GM18505 (cell line): ENCODE results near the gene ALKBH1.
A peak's percentile ranks its signal among the peaks of the same experiment; 100 is the strongest.
"Not testable (repeated sequence)": the region's sequence is repeated elsewhere in the genome, so short reads cannot be mapped to it uniquely, and the experiment has no call there.

Experiments
- ATAC-seq: cut with Tn5 transposase; IDR thresholded peaks from one replicate; pipeline ENCODE4 v1.9.1; 2021; ENCODE audit not compliant: unreplicated experiment
- POLR2A ChIP-seq: IDR thresholded peaks from 4 replicates; pipeline ENCODE4 v1.6.1; 2011; ENCODE audit warnings: borderline replicate concordance; ENCODE audit not compliant: insufficient read depth, insufficient read length; ENCODE audit errors: extremely low read depth

The ALKBH1 gene

GRCh38 chr14:77710364-77710763, 2.5 kb upstream of the ALKBH1 start:
- TF ChIP-seq POLR2A, result no peak
- no peak for ATAC-seq

DNA sequence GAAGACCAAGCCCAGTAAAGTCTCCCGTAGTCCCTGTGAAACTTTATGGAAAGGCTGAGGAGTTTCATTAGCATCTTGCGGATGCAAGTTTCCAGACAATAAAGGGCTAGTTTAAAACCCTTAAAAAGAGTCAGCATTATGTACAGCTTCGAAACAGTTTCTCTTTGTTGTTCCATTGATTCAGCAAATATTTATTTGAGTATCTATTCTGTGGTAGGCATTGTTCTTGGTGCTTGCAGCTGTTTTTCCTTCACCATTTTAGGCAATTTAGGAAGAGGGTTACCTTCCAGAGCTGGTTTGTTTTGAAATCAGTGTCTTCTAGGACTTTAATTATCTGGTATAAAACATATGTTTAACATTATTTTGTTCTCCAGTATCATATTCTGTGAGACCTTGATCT, 1.6 kb upstream of the ALKBH1 start:
- no peak for ATAC-seq
- no peak for TF ChIP-seq POLR2A

GRCh38 chr14:77708749-77709148, 926 bp upstream of the ALKBH1 start:
- no peak for TF ChIP-seq POLR2A
- ATAC-seq, result no peak

DNA sequence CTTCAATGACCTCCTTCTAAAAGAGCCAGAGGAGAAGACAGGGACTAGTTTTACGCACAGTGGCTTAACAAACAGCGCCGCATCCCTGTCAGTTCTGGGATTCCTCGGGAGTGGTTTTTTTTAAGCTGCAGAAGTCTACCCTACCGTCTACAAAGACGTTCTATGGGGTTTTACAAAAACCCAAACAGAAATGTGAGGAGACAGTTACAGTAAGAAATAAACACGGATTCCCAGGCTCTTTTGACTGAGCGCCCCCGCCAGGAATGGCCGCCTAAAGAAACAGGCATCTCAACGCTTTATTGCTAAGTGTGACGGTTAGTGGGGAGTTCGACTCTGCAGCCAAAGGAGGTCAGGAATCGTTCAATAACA, 484 bp downstream of the ALKBH1 start:
- TF ChIP-seq POLR2A, result no peak
- peak; percentile 28 for ATAC-seq

DNA sequence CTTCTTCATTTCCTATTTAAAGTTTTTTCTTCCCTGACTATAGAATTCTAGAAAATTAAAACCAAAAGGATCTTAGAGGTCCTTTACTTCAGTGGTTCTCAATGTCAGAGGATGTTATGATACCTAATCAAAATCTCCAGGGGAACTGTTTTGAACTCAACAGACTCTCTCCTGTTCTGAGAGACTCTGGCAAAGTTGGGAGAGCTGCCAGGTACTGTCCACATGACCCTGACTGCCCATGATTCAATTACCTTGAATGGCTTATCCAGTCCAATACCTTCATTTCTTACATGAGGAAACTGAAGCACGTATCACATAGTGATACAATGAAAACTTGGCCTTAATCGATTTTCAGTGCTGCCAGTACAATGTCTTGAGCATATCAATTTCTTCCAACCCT, 16.6 kb downstream of the ALKBH1 start:
- no peak for TF ChIP-seq POLR2A
- ATAC-seq, result no peak

DNA sequence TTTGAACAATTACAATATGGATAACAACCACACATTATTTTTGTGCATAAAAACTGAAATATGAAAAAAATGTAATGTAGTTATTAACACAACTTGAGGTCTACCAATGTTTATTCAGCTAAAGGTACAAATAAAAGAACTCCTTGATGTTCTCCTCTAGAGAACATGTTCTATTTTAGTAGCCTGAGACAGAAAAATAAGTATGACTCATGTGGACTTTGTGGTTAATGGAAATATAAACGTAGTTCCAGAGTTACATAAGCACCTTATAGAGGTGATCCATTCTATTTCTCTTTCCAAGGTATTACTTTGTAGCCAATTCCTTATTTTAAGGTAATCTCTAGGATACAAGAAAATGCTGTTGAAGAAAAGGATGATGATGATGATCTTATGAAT, 25.7 kb downstream of the ALKBH1 start:
- ATAC-seq, result no peak
- TF ChIP-seq POLR2A, result no peak

DNA sequence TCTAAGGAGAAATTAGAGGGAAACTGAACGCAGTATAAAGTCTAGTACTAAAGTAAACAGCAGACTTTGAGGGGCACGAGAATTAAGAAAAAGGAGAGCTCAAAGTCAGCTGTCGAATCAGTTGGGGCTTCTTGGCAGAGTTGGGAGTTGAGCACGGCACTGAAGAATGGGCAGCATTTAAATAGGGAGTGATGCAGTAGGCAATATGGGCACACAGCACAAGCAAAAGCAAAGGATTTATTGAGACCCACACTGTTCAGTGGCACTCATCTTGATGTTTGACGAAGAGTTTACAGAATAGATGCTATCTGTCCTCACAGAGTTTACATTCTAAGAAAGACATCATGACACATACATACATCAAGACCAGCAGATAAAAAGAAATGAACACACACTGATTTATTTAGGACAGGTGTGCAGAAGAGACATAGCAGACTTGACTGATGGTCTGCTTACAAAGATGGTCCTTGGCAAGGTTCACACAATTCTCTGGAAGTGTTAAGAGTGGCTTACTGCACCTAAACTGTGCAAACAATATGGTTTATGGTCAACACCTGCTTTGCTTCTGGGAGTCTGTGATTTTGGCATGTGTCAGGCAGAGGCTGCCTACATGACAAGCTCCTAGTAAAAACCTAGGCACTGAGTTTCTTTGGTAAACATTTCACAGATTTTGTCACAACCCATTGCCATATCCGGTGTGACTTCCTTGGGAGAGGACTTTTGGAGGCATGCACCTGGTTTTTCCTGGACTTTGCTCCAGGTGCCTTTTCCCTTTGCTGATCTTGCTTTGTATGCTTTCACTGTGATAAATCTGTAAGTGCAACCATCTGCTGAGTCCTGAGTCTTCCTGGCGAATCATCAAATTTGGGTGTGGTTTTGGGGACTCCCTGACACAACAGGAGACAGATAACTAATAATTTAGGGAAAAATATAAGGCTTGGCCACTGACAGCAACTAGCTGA, 26.3 kb downstream of the ALKBH1 start:
- ATAC-seq, result no peak
- no peak for TF ChIP-seq POLR2A

DNA sequence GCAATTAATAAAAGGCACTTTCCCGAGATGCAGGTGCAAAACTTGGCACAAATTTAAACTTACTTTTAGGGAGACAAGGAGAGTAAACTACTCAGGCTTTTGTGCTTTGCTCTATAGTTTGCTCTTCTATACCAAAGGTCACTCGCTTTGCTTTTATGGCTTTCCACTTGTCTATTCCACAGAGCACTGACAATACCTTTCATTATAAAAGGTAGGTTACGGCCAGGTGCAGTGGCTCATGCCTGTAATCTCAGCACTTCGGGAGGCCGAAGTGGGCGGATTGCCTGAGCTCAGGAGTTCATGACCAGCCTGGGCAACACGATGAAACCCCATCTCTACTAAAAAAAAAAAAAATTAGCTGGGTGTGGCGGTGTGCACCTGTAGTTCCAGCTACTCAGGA, 32.9 kb downstream of the ALKBH1 start:
- TF ChIP-seq POLR2A, result no peak
- ATAC-seq, result no peak

DNA sequence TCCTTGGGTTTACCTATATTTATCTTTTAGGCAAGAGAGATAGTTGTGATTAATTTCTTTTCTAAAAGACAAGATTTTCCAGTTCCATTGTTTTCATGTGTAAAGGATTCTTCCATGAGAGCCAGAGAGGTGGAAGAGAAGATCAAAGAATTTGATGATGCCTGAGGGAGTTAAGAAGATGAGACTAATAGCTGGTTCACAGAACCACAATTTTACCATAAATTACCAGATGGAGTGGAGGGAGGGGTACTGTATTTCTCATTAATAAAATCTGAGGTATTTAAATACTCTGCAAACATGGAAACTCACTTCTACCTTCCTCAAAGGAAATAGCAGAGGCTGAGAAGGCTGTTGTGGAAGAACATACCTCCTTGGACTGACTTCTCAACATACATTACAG, 34.6 kb downstream of the ALKBH1 start:
- TF ChIP-seq POLR2A, result no peak
- ATAC-seq, result no peak

- TF ChIP-seq POLR2A, result no peak
- ATAC-seq, result no peak
Measured at GRCh38 chr14:77667331-77667730, 40.5 kb downstream of the ALKBH1 start.

DNA sequence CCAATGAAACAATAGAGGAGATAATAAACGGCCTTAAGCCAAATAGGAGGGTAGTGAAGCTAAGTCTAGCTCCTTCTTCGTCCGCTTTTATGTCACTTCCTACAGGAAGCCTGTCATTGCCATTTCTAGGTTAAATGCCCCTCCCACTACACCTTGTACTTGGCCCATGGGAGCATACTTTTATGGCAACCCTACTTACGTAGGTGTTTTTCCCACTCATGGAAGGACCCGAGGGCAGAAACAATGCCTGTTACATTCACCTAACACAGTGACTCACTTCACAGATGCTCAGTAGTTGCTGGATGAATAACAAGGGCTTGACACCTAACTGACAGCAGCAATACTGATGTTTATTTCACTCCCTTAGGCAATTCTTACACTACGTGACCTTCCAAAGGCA, 44.5 kb downstream of the ALKBH1 start:
- no peak for ATAC-seq

GRCh38 chr14:77661562-77661961, 46.3 kb downstream of the ALKBH1 start:
- ATAC-seq, result not testable (repeated sequence)

More for the DNA sequence above, 44.5 kb downstream of the ALKBH1 start:
- no peak for TF ChIP-seq POLR2A

- TF ChIP-seq POLR2A, result no peak
- ATAC-seq, result no peak
Measured at GRCh38 chr14:77660754-77661153, 47.1 kb downstream of the ALKBH1 start.

DNA sequence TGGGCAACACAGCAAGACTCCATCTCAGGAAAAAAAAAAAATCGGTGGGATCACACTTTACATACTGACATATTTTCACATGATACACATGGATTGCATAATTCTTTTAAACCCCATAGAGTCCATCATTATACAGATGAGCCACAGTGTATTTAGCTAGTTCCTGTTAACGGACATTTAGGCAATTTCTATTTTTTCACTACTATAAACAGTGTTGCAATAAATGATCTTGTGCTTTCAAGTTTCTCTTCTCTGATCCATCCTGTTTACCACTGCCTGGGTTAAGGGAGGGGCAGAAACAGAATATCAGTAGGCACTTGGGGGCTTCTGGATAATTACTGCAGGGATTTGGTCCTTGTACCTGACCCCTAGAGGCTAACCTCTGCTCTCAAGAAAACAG, 48.0 kb downstream of the ALKBH1 start:
- TF ChIP-seq POLR2A, result no peak
- no peak for ATAC-seq
